HEK293T (cell line): ENCODE results near the gene ACOX3.

ENCODE experiments used
- BHLHE40 ChIP-seq: fragments of 450-650 bp; IDR thresholded peaks from 2 replicates; pipeline ENCODE4 v1.6.1; 2016; ENCODE audit warnings: mild to moderate bottlenecking, moderate library complexity, borderline replicate concordance
- ELF4 ChIP-seq: fragments of 450-650 bp; IDR thresholded peaks from 2 replicates; pipeline ENCODE4 v1.6.1; 2017; ENCODE audit warnings: antibody characterized with exemption
- FOXK2 ChIP-seq: fragments of 450-650 bp; IDR thresholded peaks from 2 replicates; pipeline ENCODE4 v1.6.1; 2016; ENCODE audit warnings: mild to moderate bottlenecking
- HDGF ChIP-seq: fragments of 450-650 bp; IDR thresholded peaks from 2 replicates; pipeline ENCODE4 v1.6.1; 2017; ENCODE audit warnings: antibody characterized with exemption, borderline replicate concordance
- NFRKB ChIP-seq: fragments of 450-650 bp; IDR thresholded peaks from 2 replicates; pipeline ENCODE4 v1.6.1; 2016; ENCODE audit warnings: mild to moderate bottlenecking, moderate library complexity
- SP1 ChIP-seq: fragments of 450-650 bp; IDR thresholded peaks from 2 replicates; pipeline ENCODE4 v1.6.1; 2017

GRCh38 chr4:8352368-8353157, 88.0 kb downstream of the ACOX3 start:
- TF ChIP-seq NFRKB (no peak), FOXK2 (no peak), HDGF (no peak), ELF4 (no peak), SP1 (no peak), BHLHE40 (no peak)
